HG03520 (cell line): ENCODE data around the gene GAST.
"Not testable (repeated sequence)": the region's sequence is repeated elsewhere in the genome, so short reads cannot be mapped to it uniquely, and the experiment has no call there.

Source experiments
- ATAC-seq: cut with Tn5 transposase; IDR thresholded peaks from one replicate; pipeline ENCODE4 v1.9.1; 2021; ENCODE audit warnings: mild to moderate bottlenecking, moderate library complexity; ENCODE audit not compliant: unreplicated experiment

The GAST gene, protein sequence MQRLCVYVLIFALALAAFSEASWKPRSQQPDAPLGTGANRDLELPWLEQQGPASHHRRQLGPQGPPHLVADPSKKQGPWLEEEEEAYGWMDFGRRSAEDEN

DNA sequence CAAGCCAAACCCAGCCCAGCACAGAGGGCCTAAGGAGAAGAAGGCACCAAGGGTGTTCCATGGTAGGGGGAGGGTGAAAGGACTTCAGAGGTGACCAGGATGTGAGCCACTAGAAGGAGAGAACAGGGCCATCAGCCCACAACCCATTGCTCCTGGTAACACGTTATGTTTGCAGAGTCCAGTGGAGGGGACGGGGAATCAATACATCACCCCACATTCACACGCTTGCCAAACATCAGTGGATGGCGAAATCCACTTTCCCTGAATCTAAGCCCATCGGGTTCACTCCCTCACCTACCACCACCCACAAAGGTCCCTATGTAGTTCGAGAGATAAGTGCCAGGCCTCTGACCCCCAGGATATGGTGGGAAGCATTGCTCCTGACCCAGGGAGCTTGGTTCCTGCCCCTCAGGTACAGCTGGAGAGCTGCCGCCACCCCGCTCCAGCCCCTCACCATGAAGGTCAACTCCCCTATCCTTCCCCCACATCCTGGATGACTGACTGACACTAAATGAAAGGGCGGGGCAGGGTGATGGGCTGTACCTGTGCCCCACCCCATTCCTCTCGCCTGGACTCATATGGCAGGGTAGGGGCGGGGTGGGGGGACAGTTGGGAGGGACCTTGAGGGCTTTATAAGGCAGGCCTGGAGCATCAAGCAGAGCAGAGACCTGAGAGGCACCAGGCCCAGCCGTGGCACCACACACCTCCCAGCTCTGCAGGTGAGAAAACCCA, at the start of gene GAST:
Gene GAST, plus strand, starts transcription at position 663 of the 732 bp plus-strand sequence. CDS start 3,106 bp downstream, outside the sequence.
- ATAC-seq, result no peak

DNA sequence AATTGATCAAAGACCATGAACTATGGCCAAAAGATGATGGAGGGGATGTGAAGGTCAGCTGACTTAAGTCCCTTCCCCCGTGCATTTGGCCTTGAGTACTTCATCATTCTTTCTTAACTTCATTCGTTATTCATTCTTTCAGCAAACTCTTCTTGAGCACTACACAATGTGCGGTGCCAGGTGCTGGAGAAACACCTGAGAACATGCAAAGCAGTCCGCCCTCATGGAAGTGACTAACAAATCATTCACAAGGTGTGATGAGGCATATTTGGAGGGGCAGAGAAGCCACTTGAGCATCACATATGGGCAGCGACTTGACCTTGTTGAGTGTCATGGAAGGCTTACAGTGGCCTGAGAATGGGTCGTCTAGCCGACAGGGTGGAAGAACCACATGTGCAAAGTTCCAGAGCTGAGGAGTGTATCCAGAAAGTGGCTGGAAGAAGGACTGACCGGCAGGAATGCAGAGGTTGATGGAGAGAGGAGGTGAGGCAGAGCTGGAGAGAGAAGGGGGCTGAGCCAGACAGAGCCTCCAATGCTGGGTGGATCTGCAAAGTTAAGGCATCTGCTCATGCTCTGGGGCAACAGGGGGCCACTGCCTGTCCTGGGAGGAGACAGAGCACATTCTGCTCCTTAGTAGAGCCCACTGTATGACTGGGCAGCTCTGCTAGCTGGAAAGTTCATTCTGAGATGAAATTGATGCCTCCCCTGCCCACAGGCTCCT, 48.5 kb upstream of the GAST start:
- ATAC-seq, result no peak

DNA sequence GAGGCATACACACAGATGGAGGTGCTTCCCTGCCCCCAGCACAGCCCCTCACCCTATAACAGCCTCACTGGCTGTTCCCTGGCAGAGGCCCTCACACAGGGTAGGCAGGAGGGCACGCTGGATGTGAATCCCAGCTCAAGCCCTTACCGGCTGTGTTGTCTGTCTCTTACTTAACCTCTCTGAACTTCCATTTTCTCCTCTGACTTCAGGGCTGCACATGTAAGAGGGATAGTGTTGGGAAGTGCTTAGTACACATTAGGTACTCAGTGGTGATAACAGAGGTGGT, 48.0 kb upstream of the GAST start:
- no peak for ATAC-seq

DNA sequence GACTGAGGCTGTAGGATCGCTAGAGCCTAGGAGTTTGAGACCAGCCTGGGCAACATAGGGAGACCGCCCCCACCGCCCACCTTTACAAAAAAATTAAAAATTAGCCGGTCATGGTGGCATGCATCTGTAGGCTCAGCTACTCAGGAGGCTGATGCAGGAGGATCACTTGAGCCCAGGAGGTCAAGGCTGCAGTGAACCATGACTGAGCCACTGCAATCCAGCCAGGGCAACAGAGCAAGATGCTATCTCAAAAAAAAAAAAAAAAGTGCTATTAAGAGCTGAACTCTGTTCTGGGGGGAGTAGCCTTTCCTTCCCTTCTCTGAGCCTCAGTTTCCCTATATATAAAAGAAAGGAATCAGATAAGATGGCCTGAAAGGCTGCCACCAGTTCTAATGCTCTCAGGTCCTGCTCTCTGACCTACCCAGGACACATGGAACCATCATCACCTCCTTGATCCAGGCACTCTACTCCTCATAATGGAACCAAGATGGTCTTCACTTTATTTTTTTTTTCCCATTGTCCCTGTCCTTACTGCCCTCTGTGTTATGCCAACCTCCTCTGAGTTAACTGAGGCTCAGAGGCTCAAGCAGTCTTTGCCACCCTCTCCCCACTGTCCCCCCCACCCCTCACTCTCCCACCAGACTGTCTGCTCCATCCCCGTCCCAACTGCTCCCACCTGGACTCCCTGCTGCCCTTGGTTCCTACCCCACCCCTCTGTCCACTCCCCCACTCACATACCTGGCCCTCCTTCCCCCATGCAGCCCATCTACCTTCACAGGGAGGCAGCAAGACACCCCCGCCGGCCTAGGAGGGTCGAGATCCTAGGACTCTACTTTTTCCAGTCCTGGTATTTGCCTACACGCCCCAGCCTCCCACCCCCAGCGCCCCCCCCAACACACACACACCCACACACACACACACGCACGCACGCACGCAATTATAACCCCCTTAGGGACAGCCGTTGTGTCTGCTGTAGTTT, 47.3 kb upstream of the GAST start:
- no peak for ATAC-seq

DNA sequence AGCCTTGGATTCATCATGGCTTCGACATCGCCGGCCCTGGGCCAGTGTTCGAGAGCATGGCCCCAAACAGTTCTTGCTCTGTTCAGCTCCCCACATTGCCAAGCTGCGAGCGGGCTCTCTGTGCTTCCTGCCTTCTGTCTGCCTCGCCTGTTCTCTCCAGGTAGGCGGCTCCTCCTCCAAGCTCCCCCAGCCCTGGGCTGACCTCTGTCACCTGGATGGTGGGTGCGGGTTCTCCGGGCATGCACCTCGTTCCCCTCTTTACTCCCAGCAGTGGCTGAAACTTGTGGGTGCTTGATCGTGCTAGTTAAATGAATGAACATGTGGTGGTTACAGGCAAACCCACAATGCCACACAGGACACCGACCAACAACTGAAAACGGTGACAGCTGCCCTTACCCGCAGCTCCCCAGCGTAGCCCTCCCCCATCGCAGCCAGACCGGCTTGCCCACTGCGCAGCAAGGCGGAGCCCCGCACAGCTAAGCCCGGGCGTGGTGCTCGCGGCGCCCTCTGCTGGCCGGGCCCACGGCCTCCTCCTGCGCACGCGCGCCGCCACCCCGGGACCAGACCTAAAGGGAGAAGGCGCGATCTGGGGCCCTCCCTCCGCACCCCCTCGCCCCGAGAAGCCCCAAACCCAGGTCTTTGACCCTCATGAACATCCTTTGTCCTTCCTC, 46.4 kb upstream of the GAST start:
- peak; percentile 45 for ATAC-seq

DNA sequence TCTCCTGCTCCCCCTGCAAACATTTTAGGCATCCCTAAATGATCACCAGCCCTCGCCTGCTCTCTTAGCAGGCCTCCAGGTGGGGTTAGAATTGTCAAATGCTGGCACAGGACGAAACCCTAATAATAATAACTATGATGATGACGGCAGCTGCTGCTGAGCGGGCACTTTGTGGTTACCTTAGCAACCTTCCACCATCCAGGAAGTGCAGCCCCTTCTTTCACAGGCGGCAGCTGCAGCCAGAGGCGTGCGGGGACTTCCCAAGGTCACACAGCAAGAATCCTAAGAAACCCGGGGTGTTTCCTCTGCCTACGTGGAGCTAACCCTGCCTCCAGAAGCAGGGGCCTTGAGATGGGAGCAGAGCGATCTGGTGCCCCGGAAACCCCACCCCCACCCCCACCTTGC, 45.9 kb upstream of the GAST start:
- ATAC-seq, result peak; percentile 27

DNA sequence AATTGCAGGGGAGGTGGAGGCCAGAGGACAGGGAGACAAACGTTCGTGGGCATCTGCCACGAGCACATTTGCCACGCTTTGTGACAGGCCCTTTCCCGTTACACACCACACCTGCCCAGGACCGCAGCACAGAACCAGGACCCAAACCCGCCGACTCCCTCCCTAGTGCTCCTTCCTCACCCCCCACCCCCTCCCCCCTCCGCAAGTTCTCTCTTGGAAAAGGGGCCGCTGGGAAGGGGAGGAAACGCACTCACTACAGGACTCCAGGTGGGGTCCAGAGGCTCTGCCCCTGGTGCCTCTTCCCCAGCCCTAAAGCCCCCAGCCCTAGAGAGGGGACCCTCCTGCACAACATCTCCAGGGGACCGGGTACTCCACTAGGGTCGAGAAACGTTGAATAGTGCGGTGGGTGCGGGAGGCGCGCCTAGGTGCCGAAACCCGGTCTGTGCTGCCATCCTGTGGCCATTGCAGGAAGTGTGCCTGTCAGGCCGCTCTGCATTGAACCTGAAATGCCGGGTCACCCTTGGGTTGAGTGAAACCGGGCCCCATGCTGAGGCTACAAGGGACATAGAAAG, 45.3 kb upstream of the GAST start:
- ATAC-seq, result peak; percentile 51

DNA sequence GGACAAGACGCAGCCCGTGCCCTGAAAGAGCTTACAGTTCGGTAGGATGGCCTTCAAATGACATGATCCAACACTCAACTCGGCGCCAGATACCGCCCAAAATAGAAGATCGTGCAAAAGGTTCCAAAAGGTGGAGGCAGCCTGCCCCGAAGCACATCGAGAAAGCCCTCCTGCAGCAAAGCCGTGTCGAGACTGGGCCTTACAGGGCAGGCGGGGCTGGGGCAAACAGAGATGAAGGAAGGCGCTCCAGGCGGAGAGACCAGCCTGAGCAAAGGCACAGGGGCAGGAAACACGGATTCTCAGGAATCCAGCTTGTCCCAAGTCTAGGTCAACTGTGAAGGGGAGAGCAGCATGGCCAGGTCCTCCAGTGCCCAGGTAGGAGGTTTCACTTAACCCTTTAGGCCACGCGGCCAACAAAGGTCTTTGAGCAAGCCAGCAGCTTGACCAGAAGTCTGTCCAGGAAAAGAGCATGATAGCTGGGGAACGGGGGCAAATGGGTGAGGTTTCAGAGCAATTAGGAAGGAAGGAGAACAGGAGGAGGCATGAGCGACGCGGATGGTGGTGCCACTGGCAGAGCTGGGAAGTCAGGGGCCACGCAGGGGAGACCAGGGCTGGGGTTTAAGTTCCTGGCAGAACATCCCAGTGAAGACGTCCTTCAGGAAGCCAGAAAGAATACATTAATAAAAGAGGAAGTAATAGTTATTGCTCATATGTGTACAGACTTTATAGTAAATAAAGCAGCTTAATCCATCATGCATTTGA, 44.7 kb upstream of the GAST start:
- no peak for ATAC-seq

DNA sequence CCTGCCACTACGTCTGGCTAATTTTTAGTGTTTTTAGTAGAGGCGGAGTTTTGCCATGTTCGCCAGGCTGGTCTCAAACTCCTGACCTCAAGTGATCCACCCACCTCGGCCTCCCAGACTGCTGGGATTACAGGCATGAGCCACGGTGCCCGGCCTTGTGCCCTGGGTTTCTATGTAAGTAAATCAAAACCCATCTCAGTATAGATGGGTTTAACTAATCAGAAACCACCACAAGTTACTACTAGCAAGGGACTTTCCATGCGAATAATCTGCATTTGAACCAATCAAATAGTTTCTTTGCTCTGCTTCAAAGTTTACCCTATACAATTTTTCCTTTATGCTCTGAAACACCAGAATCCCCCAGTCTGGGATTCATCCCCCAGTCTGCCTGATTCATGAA, 40.0 kb upstream of the GAST start:
- no peak for ATAC-seq

DNA sequence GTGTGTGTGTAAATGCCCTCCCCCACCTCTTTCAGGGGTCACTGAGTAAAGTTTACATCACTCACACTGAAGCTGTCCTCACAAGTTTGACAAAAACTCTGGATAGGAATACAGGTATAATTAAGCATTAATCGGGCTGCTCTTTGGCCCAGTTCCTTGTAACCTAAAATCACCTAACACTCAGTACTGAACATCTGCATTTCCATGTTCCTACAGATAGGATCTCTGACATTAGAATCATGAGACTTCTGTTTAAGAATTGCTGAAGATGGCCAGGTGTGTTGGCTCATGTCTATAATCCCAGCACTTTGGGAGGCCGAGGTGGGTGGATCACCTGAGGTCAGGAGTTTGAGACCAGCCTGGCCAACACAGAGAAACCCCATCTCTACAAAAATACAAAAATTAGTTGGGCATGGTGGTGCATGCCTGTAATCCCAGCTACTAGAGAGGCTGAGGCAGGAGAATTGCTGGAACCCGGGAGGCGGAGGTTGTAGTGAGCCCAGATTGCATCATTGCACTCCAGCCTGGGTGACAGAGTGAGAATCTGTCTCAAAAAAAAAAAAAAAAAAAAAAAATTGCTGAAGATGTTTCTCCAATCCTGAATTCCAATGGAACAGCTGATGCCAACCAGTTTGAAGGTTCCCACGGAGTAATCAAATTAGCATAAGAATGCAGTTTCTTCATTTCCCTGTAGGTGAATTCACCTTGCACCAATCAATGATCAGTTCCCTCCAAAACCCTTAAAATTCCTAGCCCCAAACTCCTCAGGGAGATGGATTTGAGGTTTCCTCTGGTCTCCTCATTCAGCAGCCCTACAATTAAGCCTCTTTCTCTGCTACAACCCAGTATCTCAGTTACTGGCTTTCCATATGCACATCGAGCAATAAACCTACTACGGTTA, 36.7 kb upstream of the GAST start:
- ATAC-seq, result not testable (repeated sequence)

DNA sequence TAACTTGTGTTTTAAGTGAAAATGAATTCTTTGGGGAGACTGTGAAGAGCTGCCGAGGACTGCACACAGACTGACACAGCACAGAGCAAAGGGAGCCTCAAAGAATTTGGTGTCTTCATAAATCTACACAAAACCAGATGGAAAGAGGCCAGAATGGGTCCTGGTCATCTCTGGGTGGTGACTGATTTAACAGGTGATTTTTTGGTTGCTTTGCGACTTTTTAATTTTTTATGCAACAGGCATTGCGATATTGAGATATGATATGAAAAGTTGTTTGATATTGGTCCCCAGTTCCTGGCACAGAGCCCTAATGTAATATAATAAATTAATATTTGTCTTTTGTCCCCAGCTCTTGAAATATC, 36.1 kb upstream of the GAST start:
- ATAC-seq, result no peak

DNA sequence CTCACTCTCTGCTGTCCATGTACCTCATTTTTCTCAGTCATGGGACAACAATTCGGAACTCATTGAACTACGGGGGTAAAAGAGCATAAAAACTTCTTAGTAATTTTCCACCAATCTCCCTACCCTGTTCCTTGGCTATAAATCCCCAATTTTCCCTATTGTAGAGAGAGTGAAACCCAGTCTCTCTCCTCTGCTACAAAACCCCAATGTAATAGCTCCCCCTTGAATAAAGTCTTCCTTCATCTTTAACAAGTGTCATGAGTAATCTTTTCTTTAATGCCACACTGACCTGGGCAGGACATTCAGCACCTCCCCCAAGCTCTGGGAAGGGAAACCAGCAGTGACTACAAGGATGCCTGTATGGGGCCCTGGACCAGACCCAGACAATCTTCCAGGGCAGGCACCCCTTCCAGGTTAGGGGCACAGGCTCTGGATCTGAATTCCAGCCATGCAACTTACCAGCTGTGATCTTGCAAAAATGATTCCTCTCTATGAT, 33.7 kb upstream of the GAST start:
- ATAC-seq, result no peak

DNA sequence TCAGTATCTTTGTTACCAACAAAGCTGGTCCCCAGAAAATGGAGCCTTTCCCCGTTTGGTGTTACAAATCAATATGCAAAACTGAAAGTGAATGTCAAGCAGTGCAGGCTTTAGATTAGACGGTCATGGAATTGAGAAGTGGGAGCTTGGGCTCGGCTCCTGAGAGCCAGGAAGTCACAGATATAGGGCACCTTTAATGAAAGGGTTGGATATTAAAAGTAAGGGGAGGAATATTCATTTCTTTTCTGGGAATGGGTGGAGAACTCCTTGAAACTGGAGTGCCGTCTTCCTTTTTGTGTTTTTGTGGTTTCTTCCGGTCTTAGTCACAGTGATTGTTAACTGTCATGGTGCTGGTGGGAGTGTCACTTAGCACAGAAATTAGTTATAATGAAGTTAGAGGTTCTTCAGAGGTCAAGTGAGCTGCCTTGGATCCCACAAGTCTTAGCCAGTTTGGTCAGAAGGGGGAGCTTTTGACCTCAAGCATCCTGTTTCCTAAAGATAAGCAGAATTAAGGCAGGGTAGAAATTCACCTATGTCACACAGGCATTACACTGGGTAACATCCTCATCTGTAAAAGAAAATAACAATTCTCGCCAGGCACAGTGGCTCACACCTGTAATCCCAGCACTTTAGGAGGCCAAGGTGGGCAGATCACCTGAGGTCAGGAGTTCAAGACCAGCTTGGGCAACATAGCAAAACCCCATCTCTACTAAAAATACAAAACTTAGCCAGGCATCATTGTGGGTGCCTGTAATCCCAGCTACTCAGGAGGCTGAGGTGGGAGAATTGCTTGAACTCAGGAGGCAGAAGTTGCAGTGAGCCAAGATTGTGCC, 33.0 kb upstream of the GAST start:
- no peak for ATAC-seq

DNA sequence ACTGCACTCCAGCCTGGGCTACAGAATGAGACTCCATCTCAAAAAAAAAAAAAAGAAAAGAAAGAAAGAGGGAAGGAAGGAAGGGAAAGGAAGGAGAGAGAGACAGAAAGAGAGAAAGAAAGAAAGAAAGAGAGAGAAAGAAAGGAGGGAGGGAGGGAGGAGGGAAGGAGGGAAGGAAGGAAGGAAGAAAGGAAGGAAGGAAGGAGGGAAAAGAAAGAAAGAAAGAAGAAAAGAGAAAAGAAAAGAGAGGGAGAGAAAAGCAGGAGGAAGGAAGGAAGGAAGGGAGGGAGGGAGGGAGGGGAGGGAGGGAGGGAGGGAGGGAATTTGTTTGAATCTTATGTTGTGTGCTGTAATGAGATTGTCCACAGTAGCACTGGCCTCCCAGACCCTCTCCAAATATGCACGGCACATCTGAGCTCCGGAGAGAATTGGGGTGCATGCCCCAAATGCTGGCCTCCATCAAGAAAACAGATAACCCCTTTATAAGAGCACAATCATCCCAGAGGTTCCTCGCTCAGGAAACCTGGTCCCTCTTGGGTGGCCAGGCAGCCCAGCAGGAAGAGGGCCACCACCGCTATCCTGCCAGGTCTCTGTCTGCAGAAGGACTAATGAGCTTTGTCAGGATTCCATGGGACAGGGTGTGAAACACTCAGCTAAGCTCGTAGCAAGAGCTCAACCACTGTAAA, 32.2 kb upstream of the GAST start:
- ATAC-seq, result no peak

DNA sequence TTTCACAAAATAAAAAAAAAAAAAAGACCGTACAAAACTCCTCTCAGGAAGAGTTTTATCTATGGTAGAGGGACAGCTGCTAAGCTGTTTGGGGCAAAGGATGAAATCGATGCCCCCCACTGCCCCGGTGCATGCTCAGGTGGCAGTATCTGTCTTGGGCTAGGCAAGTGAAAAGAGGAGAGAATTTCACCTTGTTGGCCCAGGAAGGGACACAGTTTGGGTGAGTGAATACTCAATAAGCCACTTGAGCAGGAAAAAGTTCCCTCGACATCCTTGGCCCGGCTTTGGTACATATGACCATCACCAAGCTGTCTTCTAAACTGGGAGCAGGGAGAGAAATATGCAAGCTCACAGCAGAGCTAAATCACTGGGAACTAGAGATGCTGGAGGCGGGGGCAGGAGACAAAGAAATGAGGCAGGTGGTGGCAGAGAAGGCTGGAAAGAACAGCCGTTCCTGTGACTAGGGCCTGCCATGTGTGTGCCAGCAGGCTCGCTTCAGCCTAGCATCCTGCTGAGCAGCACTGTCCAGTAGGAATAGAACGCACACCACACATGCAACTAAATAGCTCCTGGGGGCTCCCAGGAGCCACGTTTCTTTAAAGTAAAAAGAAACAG, 31.6 kb upstream of the GAST start:
- no peak for ATAC-seq

DNA sequence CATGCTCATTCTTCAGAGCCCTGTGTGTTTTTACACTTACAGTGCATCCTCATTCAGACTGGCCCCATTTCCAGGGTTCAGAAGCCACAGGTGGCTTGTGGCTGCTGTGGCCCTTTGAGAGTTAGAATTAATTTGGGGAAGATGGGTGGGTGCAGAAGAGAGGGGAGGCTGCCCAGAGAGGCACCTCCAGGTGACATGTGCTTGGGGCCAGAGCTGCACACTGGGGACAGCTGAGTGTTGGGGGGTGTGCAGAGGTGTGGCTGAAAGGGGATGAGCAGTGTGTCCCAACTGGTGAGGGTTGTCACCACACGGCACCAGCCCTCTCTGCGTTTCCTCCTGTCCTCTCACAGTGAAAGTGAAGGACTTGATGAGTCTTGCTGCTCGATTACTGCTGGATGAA, 30.4 kb upstream of the GAST start:
- ATAC-seq, result no peak

DNA sequence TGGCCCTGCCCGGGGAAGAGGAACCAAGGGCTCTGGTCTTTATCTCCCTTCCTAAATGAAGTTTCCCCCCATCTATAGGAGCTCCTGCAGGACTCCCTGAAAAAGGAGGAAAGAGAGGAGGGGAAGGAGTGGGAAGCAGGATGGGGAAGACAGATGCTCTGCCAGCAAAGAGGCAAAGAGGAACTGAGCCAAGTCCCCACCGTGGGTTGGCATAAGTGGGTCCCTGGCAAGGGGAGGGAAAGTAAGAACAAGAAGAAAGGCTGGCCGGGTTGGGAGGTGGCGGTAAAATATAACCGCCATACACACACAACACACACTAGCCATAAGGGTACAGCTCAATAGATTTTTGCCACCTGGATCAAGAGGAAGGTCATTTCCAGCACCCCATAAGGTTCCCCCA, 29.5 kb upstream of the GAST start:
- ATAC-seq, result no peak
